SH-SY5Y (cell line): ENCODE results near the gene ELOVL1.

Experiments used
- GATA2 ChIP-seq: IDR thresholded peaks from 2 replicates; pipeline ENCODE4 v1.6.1; 2011; ENCODE audit warnings: mild to moderate bottlenecking, low read depth, low read length
- GATA3 ChIP-seq: IDR thresholded peaks from 2 replicates; pipeline ENCODE4 v1.6.1; 2011; ENCODE audit warnings: low read depth, mild to moderate bottlenecking, low read length, moderate library complexity

- TF ChIP-seq GATA2 (no peak), GATA3 (no peak)
These were observed 14.4 kb upstream of the ELOVL1 start for GRCh38 chr1:43382027-43382779.
